K562 (cell line): ENCODE data around the gene CDHR2. TPM values are rescaled to one million over a fixed set of nuclear protein-coding genes. Genes with fewer than 3 reads are reported as not detected.

Experiments
- ARHGAP35 ChIP-seq: fragments of 450-650 bp; IDR thresholded peaks from 2 replicates; pipeline ENCODE4 v1.6.1; 2018; ENCODE audit not compliant: partially characterized antibody
- ARID1B ChIP-seq: fragments of 450-650 bp; IDR thresholded peaks from 2 replicates; pipeline ENCODE4 v1.6.1; 2016; ENCODE audit warnings: antibody characterized with exemption, mild to moderate bottlenecking, inconsistent platforms
- BCOR ChIP-seq: fragments of 450-650 bp; IDR thresholded peaks from 2 replicates; pipeline ENCODE4 v1.6.1; 2016
- ETS2 ChIP-seq: IDR thresholded peaks from 2 replicates; pipeline ENCODE4 v1.6.1; 2016; ENCODE audit warnings: borderline replicate concordance, missing genetic modification characterization, mild to moderate bottlenecking, moderate library complexity, missing compliant biosample characterization; ENCODE audit not compliant: poor library complexity, severe bottlenecking
- JUNB ChIP-seq: fragments of 450-650 bp; formaldehyde crosslinking; conservative IDR thresholded peaks from 2 replicates; pipeline ENCODE4 v1.4.0; 2020; ENCODE audit warnings: mild to moderate bottlenecking
- MTA3 ChIP-seq: fragments of 450-650 bp; formaldehyde crosslinking; IDR thresholded peaks from 2 replicates; pipeline ENCODE4 v1.6.1; 2017; ENCODE audit warnings: mild to moderate bottlenecking, borderline replicate concordance
- POLR2B ChIP-seq: fragments of 450-650 bp; IDR thresholded peaks from 2 replicates; pipeline ENCODE4 v1.6.1; 2018; ENCODE audit warnings: low read depth; ENCODE audit not compliant: partially characterized antibody
- RBM25 ChIP-seq: fragments of 200-400 bp; formaldehyde crosslinking; IDR thresholded peaks from 2 replicates; pipeline ENCODE4 v1.6.1; 2018; ENCODE audit warnings: low read length, low read depth, moderate library complexity; ENCODE audit not compliant: severe bottlenecking
- SPI1 ChIP-seq: IDR thresholded peaks from 2 replicates; pipeline ENCODE4 v1.6.1; 2011; ENCODE audit warnings: low read depth, low read length, control low read depth, borderline replicate concordance
- TAF1 ChIP-seq: IDR thresholded peaks from 2 replicates; pipeline ENCODE4 v1.6.1; 2011; ENCODE audit warnings: mild to moderate bottlenecking, low read length, moderate library complexity; ENCODE audit not compliant: insufficient read depth, control insufficient read depth, severe bottlenecking; ENCODE audit errors: extremely low read depth
- YBX1 ChIP-seq: fragments of 450-650 bp; IDR thresholded peaks from 2 replicates; pipeline ENCODE4 v1.7.1; 2016; ENCODE audit warnings: mild to moderate bottlenecking
- ZBTB17 ChIP-seq: fragments of 450-650 bp; formaldehyde crosslinking; IDR thresholded peaks from 2 replicates; pipeline ENCODE4 v1.4.0; 2020; ENCODE audit warnings: mild to moderate bottlenecking
- ZBTB2 ChIP-seq: fragments of 450-650 bp; IDR thresholded peaks from 2 replicates; pipeline ENCODE4 v1.6.1; 2016; ENCODE audit warnings: antibody characterized with exemption
- ZFP36 ChIP-seq: fragments of 150-350 bp; IDR thresholded peaks from 2 replicates; pipeline ENCODE4 v1.6.1; 2018; ENCODE audit warnings: low read length, low read depth; ENCODE audit not compliant: partially characterized antibody
- ZNF175 ChIP-seq: fragments of 200-800 bp; sonication (Bioruptor generic); IDR thresholded peaks from 2 replicates; pipeline ENCODE4 v1.6.1; 2016; ENCODE audit warnings: low read depth, mild to moderate bottlenecking, missing genetic modification characterization, missing compliant biosample characterization
- ZNF197 ChIP-seq: fragments of 200-800 bp; sonication (Bioruptor generic); IDR thresholded peaks from 2 replicates; pipeline ENCODE4 v1.6.1; 2016; ENCODE audit warnings: low read depth, missing genetic modification characterization, missing compliant biosample characterization
- ZNF253 ChIP-seq: fragments of 250-450 bp; sonication (Bioruptor Pico); conservative IDR thresholded peaks from 2 replicates; pipeline ENCODE4 v1.6.1; 2021; ENCODE audit warnings: mild to moderate bottlenecking
- ZNF57 ChIP-seq: fragments of 450-650 bp; formaldehyde crosslinking; IDR thresholded peaks from 2 replicates; pipeline ENCODE4 v1.4.0; 2020; ENCODE audit warnings: mild to moderate bottlenecking, moderate library complexity
- ZNF668 ChIP-seq: fragments of 250-450 bp; sonication (Bioruptor Pico); IDR thresholded peaks from 2 replicates; pipeline ENCODE4 v1.8.0; 2022; ENCODE audit warnings: mild to moderate bottlenecking, inconsistent platforms
- ZNF695 ChIP-seq: fragments of 450-650 bp; formaldehyde crosslinking; IDR thresholded peaks from 2 replicates; pipeline ENCODE4 v1.4.0; 2020; ENCODE audit warnings: mild to moderate bottlenecking, moderate library complexity
- ZNF76 ChIP-seq: fragments of 250-450 bp; sonication (Bioruptor Pico); IDR thresholded peaks from 2 replicates; pipeline ENCODE4 v1.4.0; 2020; ENCODE audit warnings: mild to moderate bottlenecking, moderate library complexity, borderline replicate concordance
- ZSCAN32 ChIP-seq: fragments of 450-650 bp; formaldehyde crosslinking; IDR thresholded peaks from 2 replicates; pipeline ENCODE4 v1.4.0; 2020; ENCODE audit warnings: mild to moderate bottlenecking, moderate library complexity
- polyA plus RNA-seq, 8 experiments: library from polyadenylated mRNA; depleted of rRNA in 4 of 8; stranded (reverse) in 5 of 8; unstranded in 3 of 8; fragments of >200 nt; fragmentation: Nextera tagmentation in 2 of 8; fragmentation: Illumina TruSeq in 1 of 8; extraction: Ambion mirVana in 2 of 8; extraction: Trizol in 1 of 8; gene quantifications; 2 replicates each; pipeline versions ENCODE4 v1.2.1 to v1.2.3, GENCODE V29; 2011 to 2014; ENCODE audit warnings: inconsistent platforms in 1 of 8, missing spikeins in 1 of 8
- total RNA-seq, 7 experiments: library from RNA; depleted of rRNA in 6 of 7; stranded (reverse); fragments of >200 nt in 6 of 7; fragmentation: Illumina TruSeq in 2 of 7; extraction: Trizol in 2 of 7; gene quantifications; 2 replicates each; pipeline versions ENCODE4 v1.2.1 to v1.2.3, GENCODE V29; 2011 to 2021; ENCODE audit warnings: low replicate concordance in 1 of 7
- TF ChIP-seq, protein P1 (sequence below), 2 experiments: IDR thresholded peaks; 2 replicates each; pipeline ENCODE4 v1.6.1; 2011; ENCODE audit warnings: borderline replicate concordance in 1 of 2, control low read depth in 1 of 2, low read depth in 1 of 2, low read length in 1 of 2, mild to moderate bottlenecking in 1 of 2, mixed read lengths in 1 of 2, moderate library complexity in 1 of 2; ENCODE audit not compliant: insufficient read depth in 1 of 2, insufficient read length in 1 of 2, poor library complexity in 1 of 2, severe bottlenecking in 1 of 2; ENCODE audit errors: extremely low read depth in 1 of 2
- TF ChIP-seq, protein P2 (sequence below), 3 experiments: fragments of 200-800 bp in 1 of 3; sonication (Bioruptor generic) in 1 of 3; sonication (generic) in 1 of 3; formaldehyde crosslinking in 1 of 3; IDR thresholded peaks; 2 replicates each; pipeline versions ENCODE4 v1.6.1 to v1.8.0; 2016 to 2022; ENCODE audit warnings: mild to moderate bottlenecking in 2 of 3, missing compliant biosample characterization in 2 of 3, missing genetic modification characterization in 2 of 3, missing genetic modification reagents in 1 of 3
- TF ChIP-seq, protein P3 (sequence below): fragments of 450-650 bp; IDR thresholded peaks from one replicate; pipeline ENCODE4 v1.6.1; 2018; ENCODE audit warnings: mild to moderate bottlenecking, moderate library complexity; ENCODE audit not compliant: partially characterized antibody

CDHR2 gene
- total and polyA plus RNA-seq, 9 of the 15 experiments (the other 6 are each of a cell fraction or from before 2014, with no cell fraction given), result 0.01 to 0.62 (median 0.09) TPM; not detected in 2

DNA sequence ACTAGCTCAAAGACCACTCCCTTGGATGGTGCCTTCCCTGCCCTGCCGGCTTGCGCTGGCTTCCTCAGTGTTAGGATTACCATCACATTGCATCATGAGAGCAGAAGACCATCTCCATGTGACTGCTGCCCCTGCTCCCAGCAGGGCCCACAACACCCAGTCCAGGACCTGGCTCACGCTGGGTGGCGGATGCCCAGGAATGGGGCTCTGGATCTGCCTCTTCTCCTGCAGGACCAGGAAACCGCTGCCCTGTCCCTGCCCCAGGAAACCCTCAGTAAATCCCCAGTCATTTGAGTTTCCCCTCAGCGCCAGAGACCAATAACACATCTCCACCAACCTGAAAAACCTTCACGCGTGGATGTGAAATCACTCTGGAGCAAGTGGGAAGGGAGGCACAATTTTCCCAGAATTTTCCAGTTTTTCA lies 8.7 kb upstream of the CDHR2 start (continued):
- TF ChIP-seq, protein P1, sequence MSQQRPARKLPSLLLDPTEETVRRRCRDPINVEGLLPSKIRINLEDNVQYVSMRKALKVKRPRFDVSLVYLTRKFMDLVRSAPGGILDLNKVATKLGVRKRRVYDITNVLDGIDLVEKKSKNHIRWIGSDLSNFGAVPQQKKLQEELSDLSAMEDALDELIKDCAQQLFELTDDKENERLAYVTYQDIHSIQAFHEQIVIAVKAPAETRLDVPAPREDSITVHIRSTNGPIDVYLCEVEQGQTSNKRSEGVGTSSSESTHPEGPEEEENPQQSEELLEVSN (IDR thresholded peaks at IDR 0.05; ENCODE audit: borderline replicate concordance in 1 of 2, extremely low read depth in 1 of 2, insufficient read depth in 1 of 2, insufficient read length in 1 of 2, low read depth in 1 of 2, low read length in 1 of 2, poor library complexity in 1 of 2, severe bottlenecking in 1 of 2), result no peak
- TF ChIP-seq MTA3 (no peak; the same call in 1 of the 2 replicates), ZBTB2 (no peak), ZFP36 (no peak), ZSCAN32 (CRISPR knock-in tag) (peak; percentile 85), ETS2 (tag) (no peak), ZNF668 (CRISPR knock-in tag) (no peak), JUNB (CRISPR knock-in tag) (no peak), ZNF57 (CRISPR knock-in tag) (no peak), POLR2B (no peak), ZNF76 (peak; percentile 79; the same call in 1 of the 2 replicates), ARHGAP35 (no peak), ARID1B (0 out of 2 replicates have a peak, but pooled peaks have one; percentile 19), BCOR (no peak), ZNF253 (CRISPR knock-in tag) (no peak), ZNF197 (CRISPR knock-in tag) (peak; percentile 15; the same call in 1 of the 2 replicates), YBX1 (no peak), SPI1 (no peak), TAF1 (no peak), ZNF175 (CRISPR knock-in tag) (peak; percentile 98), ZBTB17 (CRISPR knock-in tag) (peak; percentile 72; the same call in 1 of the 2 replicates), RBM25 (no peak), ZNF695 (CRISPR knock-in tag) (peak; percentile 30; the same call in 1 of the 2 replicates)
- TF ChIP-seq, protein P2, sequence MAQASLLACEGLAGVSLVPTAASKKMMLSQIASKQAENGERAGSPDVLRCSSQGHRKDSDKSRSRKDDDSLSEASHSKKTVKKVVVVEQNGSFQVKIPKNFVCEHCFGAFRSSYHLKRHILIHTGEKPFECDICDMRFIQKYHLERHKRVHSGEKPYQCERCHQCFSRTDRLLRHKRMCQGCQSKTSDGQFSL (CRISPR knock-in tag; IDR thresholded peaks at IDR 0.05), result no peak
- TF ChIP-seq, protein P2 (tag; IDR thresholded peaks at IDR 0.05), result no peak
- TF ChIP-seq, protein P3, sequence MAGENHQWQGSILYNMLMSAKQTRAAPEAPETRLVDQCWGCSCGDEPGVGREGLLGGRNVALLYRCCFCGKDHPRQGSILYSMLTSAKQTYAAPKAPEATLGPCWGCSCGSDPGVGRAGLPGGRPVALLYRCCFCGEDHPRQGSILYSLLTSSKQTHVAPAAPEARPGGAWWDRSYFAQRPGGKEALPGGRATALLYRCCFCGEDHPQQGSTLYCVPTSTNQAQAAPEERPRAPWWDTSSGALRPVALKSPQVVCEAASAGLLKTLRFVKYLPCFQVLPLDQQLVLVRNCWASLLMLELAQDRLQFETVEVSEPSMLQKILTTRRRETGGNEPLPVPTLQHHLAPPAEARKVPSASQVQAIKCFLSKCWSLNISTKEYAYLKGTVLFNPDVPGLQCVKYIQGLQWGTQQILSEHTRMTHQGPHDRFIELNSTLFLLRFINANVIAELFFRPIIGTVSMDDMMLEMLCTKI, result no peak
